Neuronal stem cell (in vitro differentiated cells): ENCODE data around the gene KLHL30.

Experiments used
- DNase-seq: peaks from one replicate; pipeline ENCODE4 v3.0.0-alpha.2; 2013; ENCODE audit warnings: low spot score
- H2AFZ ChIP-seq: one replicate; pipeline ENCODE4 v1.6.1; 2013; ENCODE audit warnings: mild to moderate bottlenecking, low read length, inconsistent platforms
- H2AK5ac ChIP-seq: 2 replicates; pipeline ENCODE4 v1.6.1; 2013; ENCODE audit warnings: low read depth, mild to moderate bottlenecking, inconsistent platforms, low read length, moderate library complexity, mixed read lengths
- H2BK120ac ChIP-seq: 2 replicates; pipeline ENCODE4 v1.6.1; 2013; ENCODE audit warnings: low read depth, mild to moderate bottlenecking, inconsistent platforms, low read length, moderate library complexity, mixed read lengths
- H2BK12ac ChIP-seq: one replicate; pipeline ENCODE4 v1.6.1; 2013; ENCODE audit warnings: low read length, inconsistent platforms
- H2BK15ac ChIP-seq: 2 replicates; pipeline ENCODE4 v1.6.1; 2013; ENCODE audit warnings: mild to moderate bottlenecking, low read length, inconsistent platforms, mixed read lengths
- H2BK5ac ChIP-seq: one replicate; pipeline ENCODE4 v1.6.1; 2013; ENCODE audit warnings: inconsistent platforms, mild to moderate bottlenecking, low read length, moderate library complexity
- H3K14ac ChIP-seq: one replicate; pipeline ENCODE4 v1.6.1; 2013; ENCODE audit warnings: low read length, inconsistent platforms
- H3K18ac ChIP-seq: 2 replicates; pipeline ENCODE4 v1.6.1; 2013; ENCODE audit warnings: low read length, inconsistent platforms
- H3K23ac ChIP-seq: 2 replicates; pipeline ENCODE4 v1.6.1; 2013; ENCODE audit warnings: low read depth, mild to moderate bottlenecking, mixed read lengths, low read length, inconsistent platforms; ENCODE audit not compliant: poor library complexity
- H3K27ac ChIP-seq: replicated peaks from 3 replicates; pipeline ENCODE4 v1.5.1; 2013; ENCODE audit warnings: low read length, inconsistent platforms
- H3K27me3 ChIP-seq, 3 experiments: 2 replicates each; pipeline ENCODE4 v1.6.1; 2013; ENCODE audit warnings: low read length in 3 of 3, mild to moderate bottlenecking in 2 of 3, inconsistent platforms in 1 of 3, low read depth in 1 of 3, mixed read lengths in 1 of 3, moderate library complexity in 1 of 3; ENCODE audit not compliant: control insufficient read depth in 3 of 3, insufficient read depth in 3 of 3
- H3K36me3 ChIP-seq, 2 donors: replicated peaks in 1 of 2; 2 replicates each; pipeline ENCODE4 v1.6.1; 2013; ENCODE audit warnings: low read length in 2 of 2; ENCODE audit not compliant: control insufficient read depth in 2 of 2, insufficient read depth in 2 of 2
- H3K4ac ChIP-seq: 2 replicates; pipeline ENCODE4 v1.6.1; 2013; ENCODE audit warnings: inconsistent platforms, mild to moderate bottlenecking, low read length, moderate library complexity
- H3K4me1 ChIP-seq, 2 donors: 1 replicate in 1 of 2; 2 replicates in 1 of 2; pipeline ENCODE4 v1.6.1; 2013; ENCODE audit warnings: low read length in 2 of 2, low read depth in 1 of 2; ENCODE audit not compliant: control insufficient read depth in 2 of 2, insufficient read depth in 1 of 2
- H3K4me2 ChIP-seq: one replicate; pipeline ENCODE4 v1.6.1; 2013; ENCODE audit warnings: mild to moderate bottlenecking, low read length, inconsistent platforms; ENCODE audit not compliant: insufficient read depth, poor library complexity, severe bottlenecking
- H3K4me3 ChIP-seq, 2 donors: 2 replicates each; pipeline ENCODE4 v1.5.1; 2013; ENCODE audit warnings: low read length in 2 of 2, mild to moderate bottlenecking in 2 of 2, inconsistent platforms in 1 of 2, moderate library complexity in 1 of 2
- H3K79me1 ChIP-seq: one replicate; pipeline ENCODE4 v1.6.1; 2013; ENCODE audit warnings: low read depth, mild to moderate bottlenecking, inconsistent platforms, low read length, moderate library complexity
- H3K9ac ChIP-seq: one replicate; pipeline ENCODE4 v1.6.1; 2013; ENCODE audit warnings: mild to moderate bottlenecking, low read depth, low read length, inconsistent platforms; ENCODE audit not compliant: poor library complexity
- H3K9me3 ChIP-seq, 2 donors: replicated peaks in 1 of 2; 2 replicates each; pipeline versions ENCODE3 to v1.6.1; 2013; ENCODE audit warnings: low read length in 2 of 2, mild to moderate bottlenecking in 2 of 2, inconsistent platforms in 1 of 2, low read depth in 1 of 2, mixed read lengths in 1 of 2, moderate library complexity in 1 of 2; ENCODE audit not compliant: control insufficient read depth in 2 of 2, insufficient read depth in 1 of 2
- H4K8ac ChIP-seq: one replicate; pipeline ENCODE4 v1.6.1; 2013; ENCODE audit warnings: low read depth, mild to moderate bottlenecking, inconsistent platforms, low read length, moderate library complexity
- H4K91ac ChIP-seq: one replicate; pipeline ENCODE4 v1.6.1; 2013; ENCODE audit warnings: low read length, low read depth, mild to moderate bottlenecking, inconsistent platforms; ENCODE audit not compliant: poor library complexity
- WGBS, 2 donors: extraction: QIAGEN DNeasy Blood & Tissue Kit; methylation state at CpG; one replicate each; pipeline ENCODE4 v1.1.7; 2013; ENCODE audit warnings: missing lambda C conversion rate in 2 of 2, mixed read lengths in 1 of 2; ENCODE audit not compliant: insufficient read length in 2 of 2, insufficient replicate concordance in 1 of 2; ENCODE audit errors: extremely low coverage in 2 of 2; 5-methylcytosine and 5-hydroxymethylcytosine counted together

Gene KLHL30

GRCh38 chr2:238098901-238099713 is 39.4 kb upstream of the KLHL30 start:
- Histone ChIP-seq H3K9me3 (peaks cover 0 to 4% of the 10 kb centered on the region in 2 donors), H3K23ac (no peak overlapping the region), H2BK15ac (no peak overlapping the region), H4K8ac (no peak overlapping the region), H3K4me2 (no peak overlapping the region), H3K27ac (no peak overlapping the region), H3K36me3 (peaks cover 0 to 3% of the 10 kb centered on the region in 2 donors), H3K4me1 (peaks cover 10 to 11% of the 10 kb centered on the region in 2 donors), H2BK5ac (no peak overlapping the region), H3K27me3 (peaks cover 0 to 2% (median 0%) of the 10 kb centered on the region in 3 experiments), H4K91ac (no peak overlapping the region), H2AK5ac (peak overlapping the region; percentile 97), H3K4me3 (no peak overlapping the region), H2BK12ac (no peak overlapping the region), H3K79me1 (no peaks in the 10 kb centered on the region), H3K14ac (no peak overlapping the region), H2AFZ (no peak overlapping the region), H3K18ac (peak overlapping the region; percentile 81), H2BK120ac (no peak overlapping the region), H3K9ac (no peak overlapping the region), H3K4ac (no peak overlapping the region)
- no CpG with 5 or more reads among the region's 17 CpGs for WGBS, 2 donors
- no peak for DNase-seq

GRCh38 chr2:238099714-238100048 is 38.8 kb upstream of the KLHL30 start:
- Histone ChIP-seq H2AFZ (no peak overlapping the region), H3K4me1 (peaks cover 10 to 11% of the 10 kb centered on the region in 2 donors), H4K91ac (no peak overlapping the region), H3K79me1 (no peaks in the 10 kb centered on the region), H3K27ac (no peak overlapping the region), H4K8ac (no peak overlapping the region), H3K4me2 (no peak overlapping the region), H3K14ac (no peak overlapping the region), H3K23ac (no peak overlapping the region), H3K27me3 (peaks cover 0 to 2% (median 0%) of the 10 kb centered on the region in 3 experiments), H2BK12ac (no peak overlapping the region), H2BK5ac (no peak overlapping the region), H3K9ac (no peak overlapping the region), H2AK5ac (peak overlapping the region; percentile 97), H3K4ac (no peak overlapping the region), H3K9me3 (peaks cover 0 to 4% of the 10 kb centered on the region in 2 donors), H3K4me3 (no peak overlapping the region), H3K36me3 (no peaks in the 10 kb centered on the region), H2BK120ac (no peak overlapping the region), H3K18ac (no peak overlapping the region), H2BK15ac (no peak overlapping the region)
- WGBS, 2 donors = no CpG with 5 or more reads among the region's 10 CpGs
- no peak for DNase-seq

GRCh38 chr2:238100049-238100820 is 38.2 kb upstream of the KLHL30 start, which contains the start of gene ESPNL:
Gene ESPNL (plus strand): TSS chr2:238100340. CDS start chr2:238100420, 80 bp downstream.
- no peak within 1 kb of the TSS for H3K27ac ChIP-seq
- peak within 1 kb of the TSS; percentile 41 for H2BK12ac ChIP-seq
- peak within 1 kb of the TSS; percentile 70 for H3K9ac ChIP-seq
- no peak within 1 kb of the TSS for H3K4ac ChIP-seq
- H2BK15ac ChIP-seq = no peak within 1 kb of the TSS
- H3K36me3 ChIP-seq = no peaks in the 10 kb centered on the region
- peak within 1 kb of the TSS; percentile 93 for H3K18ac ChIP-seq
- H3K27me3 ChIP-seq = peaks cover 0 to 2% (median 0%) of the 10 kb centered on the region in 3 experiments
- no peak for DNase-seq
- H3K4me2 ChIP-seq = no peak within 1 kb of the TSS
- peak within 1 kb of the TSS; percentile 43 for H3K23ac ChIP-seq
- no peak within 1 kb of the TSS for H4K91ac ChIP-seq
- peak within 1 kb of the TSS; percentile 93 for H2BK5ac ChIP-seq
- peak within 1 kb of the TSS; percentile 97 for H2AK5ac ChIP-seq
- H3K4me1 ChIP-seq = peaks cover 10 to 11% of the 10 kb centered on the region in 2 donors
- no CpG with 5 or more reads among the region's 38 CpGs for WGBS, 2 donors
- no peaks in the 10 kb centered on the region for H3K79me1 ChIP-seq
- peaks cover 0 to 4% of the 10 kb centered on the region in 2 donors for H3K9me3 ChIP-seq
- H3K4me3 ChIP-seq = no peak within 1 kb of the TSS
- no peak within 1 kb of the TSS for H2AFZ ChIP-seq
- no peak within 1 kb of the TSS for H4K8ac ChIP-seq
- no peak within 1 kb of the TSS for H2BK120ac ChIP-seq
- H3K14ac ChIP-seq = peak within 1 kb of the TSS; percentile 82
